Panc1 (cell line): ENCODE measurements around the gene ACACA. TPM values are rescaled to one million over a fixed set of nuclear protein-coding genes. Genes with fewer than 3 reads are reported as not detected.

ENCODE experiments used
- ATAC-seq: fragments of 200-7000 bp; cut with Tn5 transposase; 2 replicates; pipeline ENCODE4 v1.9.1; 2020; ENCODE audit warnings: mild to moderate bottlenecking, moderate library complexity
- BruUV-seq: library from RNA; stranded (reverse); fragments of 400-500 nt; replicated peaks from 2 replicates; lab custom pipeline; 2021; lab: Mats Ljungman, UMichigan
- CTCF ChIA-PET: fragments of 300-600 bp; sonication (Branson Sonifier 250); formaldehyde crosslinking; loops from one replicate; lab custom pipeline; 2022; ENCODE audit warnings: antibody characterized with exemption; lab: Charles Lee
- POLR2A ChIA-PET: fragments of 300-600 bp; sonication (Branson Sonifier 250); formaldehyde crosslinking; loops from one replicate; lab custom pipeline; 2022; ENCODE audit warnings: antibody characterized with exemption; lab: Charles Lee
- DNase-seq: peaks from one replicate; pipeline ENCODE4 v3.0.0-alpha.2; 2010; ENCODE audit warnings: low read depth, low spot score
- H3K27ac ChIP-seq: 2 replicates; pipeline ENCODE4 v1.5.1; 2011; ENCODE audit warnings: mild to moderate bottlenecking, low read length, inconsistent platforms
- H3K27me3 ChIP-seq: fragments of 200-500 bp; sonication (Bioruptor generic); 2 replicates; pipeline ENCODE4 v1.6.0; 2014; ENCODE audit warnings: low read length, inconsistent platforms; ENCODE audit not compliant: control insufficient read depth, insufficient read depth
- H3K36me3 ChIP-seq: fragments of 200-500 bp; sonication (Bioruptor generic); 2 replicates; pipeline ENCODE4 v1.5.1; 2014; ENCODE audit warnings: inconsistent platforms, mild to moderate bottlenecking, low read length, moderate library complexity; ENCODE audit not compliant: control insufficient read depth, insufficient read depth
- H3K4me1 ChIP-seq: 2 replicates; pipeline ENCODE4 v1.5.1; 2011; ENCODE audit warnings: inconsistent platforms, mild to moderate bottlenecking, low read length, moderate library complexity; ENCODE audit not compliant: control insufficient read depth, insufficient read depth
- H3K4me3 ChIP-seq, 2 experiments: 2 replicates each; pipeline ENCODE4 v1.5.1; 2011 to 2012; ENCODE audit warnings: low read depth in 2 of 2, low read length in 2 of 2, mild to moderate bottlenecking in 2 of 2, inconsistent platforms in 1 of 2, moderate library complexity in 1 of 2
- H3K9me3 ChIP-seq: fragments of 200-500 bp; sonication (Bioruptor generic); 2 replicates; pipeline ENCODE4 v1.5.1; 2014; ENCODE audit warnings: low read depth, mild to moderate bottlenecking, inconsistent platforms, low read length, moderate library complexity; ENCODE audit not compliant: control insufficient read depth, insufficient read depth
- POLR2AphosphoS5 ChIP-seq: IDR thresholded peaks from 2 replicates; pipeline ENCODE4 v1.6.1; 2012; ENCODE audit warnings: mild to moderate bottlenecking, low read depth, low read length, moderate library complexity
- SIN3A ChIP-seq: IDR thresholded peaks from 2 replicates; pipeline ENCODE4 v1.6.1; 2012; ENCODE audit warnings: low read depth, mild to moderate bottlenecking, low read length, moderate library complexity, borderline replicate concordance; ENCODE audit not compliant: insufficient read depth
- TCF7L2 ChIP-seq: IDR thresholded peaks from 2 replicates; pipeline ENCODE4 v1.6.1; 2011; ENCODE audit warnings: mild to moderate bottlenecking, low read depth, low read length, inconsistent platforms
- in situ Hi-C: cut with HindIII; loops from 2 replicates; pipeline ENCODE4 v1.10.0; 2016; ENCODE audit warnings: low sequenced_read_pairs, low pct_unique_long_range_greater_than_20kb
- intact Hi-C: fragments of 100-400 bp; cut with micrococcal nuclease; formaldehyde crosslinking; loops from one replicate; pipeline ENCODE4 v1.10.0; 2022; ENCODE audit not compliant: unreplicated experiment
- total RNA-seq: library from RNA; stranded (reverse); gene quantifications from one replicate; pipeline ENCODE4 v1.2.1, GENCODE V29; 2021; ENCODE audit not compliant: unreplicated experiment
- TF ChIP-seq, protein P1 (sequence below): fragments of 450-650 bp; IDR thresholded peaks from 2 replicates; pipeline ENCODE4 v1.5.1; 2017; ENCODE audit warnings: mild to moderate bottlenecking
- TF ChIP-seq, protein P2 (sequence below), 2 experiments: IDR thresholded peaks; 2 replicates each; pipeline ENCODE4 v1.6.1; 2011 to 2012; ENCODE audit warnings: low read depth in 2 of 2, control low read depth in 1 of 2, low read length in 1 of 2, mild to moderate bottlenecking in 1 of 2, moderate library complexity in 1 of 2; ENCODE audit not compliant: insufficient read depth in 1 of 2

ACACA gene
- total RNA-seq, 1 experiment from 2014 or later, result 131 TPM

DNA sequence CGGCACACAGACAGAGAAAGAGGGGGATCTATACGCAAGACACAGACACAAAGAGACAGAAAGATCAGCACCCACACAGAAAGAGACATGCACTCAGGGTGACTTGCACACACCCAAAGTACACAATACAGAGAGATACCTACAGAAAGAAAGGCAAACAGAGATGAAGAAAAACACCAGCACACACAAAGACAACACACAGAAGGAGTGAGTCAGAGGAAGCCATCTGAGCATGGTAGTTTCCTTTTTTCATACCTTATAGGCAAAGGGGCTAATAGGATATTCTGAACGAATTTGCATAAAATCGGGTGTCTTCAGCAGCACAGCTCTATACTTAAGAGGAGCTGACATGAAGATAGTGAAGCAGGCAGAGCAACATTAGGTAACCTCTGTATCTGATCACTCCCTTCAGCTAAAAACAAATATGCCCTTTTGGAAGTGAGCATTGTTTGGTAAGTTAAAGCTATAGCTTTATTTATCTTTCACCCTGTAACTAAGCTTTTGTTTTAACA, 259.3 kb downstream of the ACACA start:
- peaks cover 3% of the 10 kb centered on the region for H3K36me3 ChIP-seq
- DNase-seq (no peak), ATAC-seq (no peak)
- H3K27me3 ChIP-seq, result no peaks in the 10 kb centered on the region
- in situ Hi-C loops (no loop called here), intact Hi-C loops (no loop called here)
- BruUV-seq, result no TSS peak
- TF ChIP-seq TCF7L2, result no peak
- TF ChIP-seq POLR2AphosphoS5, result no peak
- TF ChIP-seq, protein P1, sequence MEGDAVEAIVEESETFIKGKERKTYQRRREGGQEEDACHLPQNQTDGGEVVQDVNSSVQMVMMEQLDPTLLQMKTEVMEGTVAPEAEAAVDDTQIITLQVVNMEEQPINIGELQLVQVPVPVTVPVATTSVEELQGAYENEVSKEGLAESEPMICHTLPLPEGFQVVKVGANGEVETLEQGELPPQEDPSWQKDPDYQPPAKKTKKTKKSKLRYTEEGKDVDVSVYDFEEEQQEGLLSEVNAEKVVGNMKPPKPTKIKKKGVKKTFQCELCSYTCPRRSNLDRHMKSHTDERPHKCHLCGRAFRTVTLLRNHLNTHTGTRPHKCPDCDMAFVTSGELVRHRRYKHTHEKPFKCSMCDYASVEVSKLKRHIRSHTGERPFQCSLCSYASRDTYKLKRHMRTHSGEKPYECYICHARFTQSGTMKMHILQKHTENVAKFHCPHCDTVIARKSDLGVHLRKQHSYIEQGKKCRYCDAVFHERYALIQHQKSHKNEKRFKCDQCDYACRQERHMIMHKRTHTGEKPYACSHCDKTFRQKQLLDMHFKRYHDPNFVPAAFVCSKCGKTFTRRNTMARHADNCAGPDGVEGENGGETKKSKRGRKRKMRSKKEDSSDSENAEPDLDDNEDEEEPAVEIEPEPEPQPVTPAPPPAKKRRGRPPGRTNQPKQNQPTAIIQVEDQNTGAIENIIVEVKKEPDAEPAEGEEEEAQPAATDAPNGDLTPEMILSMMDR, result no peak
- no peak for TF ChIP-seq SIN3A
- TF ChIP-seq, protein P2, sequence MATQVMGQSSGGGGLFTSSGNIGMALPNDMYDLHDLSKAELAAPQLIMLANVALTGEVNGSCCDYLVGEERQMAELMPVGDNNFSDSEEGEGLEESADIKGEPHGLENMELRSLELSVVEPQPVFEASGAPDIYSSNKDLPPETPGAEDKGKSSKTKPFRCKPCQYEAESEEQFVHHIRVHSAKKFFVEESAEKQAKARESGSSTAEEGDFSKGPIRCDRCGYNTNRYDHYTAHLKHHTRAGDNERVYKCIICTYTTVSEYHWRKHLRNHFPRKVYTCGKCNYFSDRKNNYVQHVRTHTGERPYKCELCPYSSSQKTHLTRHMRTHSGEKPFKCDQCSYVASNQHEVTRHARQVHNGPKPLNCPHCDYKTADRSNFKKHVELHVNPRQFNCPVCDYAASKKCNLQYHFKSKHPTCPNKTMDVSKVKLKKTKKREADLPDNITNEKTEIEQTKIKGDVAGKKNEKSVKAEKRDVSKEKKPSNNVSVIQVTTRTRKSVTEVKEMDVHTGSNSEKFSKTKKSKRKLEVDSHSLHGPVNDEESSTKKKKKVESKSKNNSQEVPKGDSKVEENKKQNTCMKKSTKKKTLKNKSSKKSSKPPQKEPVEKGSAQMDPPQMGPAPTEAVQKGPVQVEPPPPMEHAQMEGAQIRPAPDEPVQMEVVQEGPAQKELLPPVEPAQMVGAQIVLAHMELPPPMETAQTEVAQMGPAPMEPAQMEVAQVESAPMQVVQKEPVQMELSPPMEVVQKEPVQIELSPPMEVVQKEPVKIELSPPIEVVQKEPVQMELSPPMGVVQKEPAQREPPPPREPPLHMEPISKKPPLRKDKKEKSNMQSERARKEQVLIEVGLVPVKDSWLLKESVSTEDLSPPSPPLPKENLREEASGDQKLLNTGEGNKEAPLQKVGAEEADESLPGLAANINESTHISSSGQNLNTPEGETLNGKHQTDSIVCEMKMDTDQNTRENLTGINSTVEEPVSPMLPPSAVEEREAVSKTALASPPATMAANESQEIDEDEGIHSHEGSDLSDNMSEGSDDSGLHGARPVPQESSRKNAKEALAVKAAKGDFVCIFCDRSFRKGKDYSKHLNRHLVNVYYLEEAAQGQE (IDR thresholded peaks at IDR 0.05; ENCODE audit: insufficient read depth in 1 of 2, low read depth in 2 of 2, low read length in 1 of 2), result no peak
- no peak overlapping the region for H3K27ac ChIP-seq
- ChIA-PET CTCF (no interaction called here), POLR2A (no interaction called here)
- no peaks in the 10 kb centered on the region for H3K4me1 ChIP-seq
- H3K9me3 ChIP-seq, result no peaks in the 10 kb centered on the region
- H3K4me3 ChIP-seq, result no peak overlapping the region

DNA sequence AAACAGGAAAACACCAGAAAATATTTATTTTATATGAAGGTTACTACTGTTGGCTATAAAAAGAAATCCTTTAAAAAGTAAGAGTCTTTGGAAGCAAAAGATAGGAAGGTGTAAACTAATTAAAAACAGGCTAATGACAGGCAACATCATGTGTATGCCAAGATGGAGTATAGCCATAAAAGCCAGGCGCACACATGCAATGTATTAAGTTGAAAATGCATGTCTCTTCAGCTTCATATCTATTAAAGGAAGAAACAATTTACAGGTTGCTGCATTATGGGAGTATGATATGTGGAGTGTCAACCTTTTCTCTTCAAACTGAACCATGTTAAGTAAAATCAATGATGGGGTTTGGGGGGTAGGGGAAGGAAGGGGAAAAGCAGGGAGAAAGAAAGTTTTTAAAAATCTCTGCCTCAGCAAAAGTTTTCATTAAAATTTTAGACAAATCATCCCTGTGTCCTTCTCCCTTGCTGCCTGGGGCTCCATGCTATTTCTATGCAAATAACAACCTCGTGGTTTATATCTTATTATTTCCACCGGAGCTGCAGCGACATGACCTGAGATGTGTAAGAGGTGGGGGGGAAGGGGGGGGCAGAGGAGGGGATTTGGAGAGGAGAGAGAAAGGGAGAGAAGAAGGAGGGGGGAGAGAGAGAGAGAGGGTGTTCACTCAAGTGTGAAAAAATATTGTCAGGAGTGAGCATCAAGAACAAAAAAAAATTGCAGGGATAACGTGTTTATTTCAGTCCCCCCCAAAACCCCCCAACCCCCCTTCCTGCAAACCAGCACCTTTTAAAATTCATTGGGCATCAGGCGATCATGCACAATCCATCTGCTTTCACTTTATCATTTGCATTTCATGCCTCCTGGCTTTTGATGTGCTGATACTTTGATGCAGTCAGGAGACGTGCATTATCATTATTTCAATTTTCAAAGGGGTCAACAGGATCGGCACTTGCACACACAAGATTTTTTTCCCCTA, 260.3 kb downstream of the ACACA start:
- H3K4me1 ChIP-seq, result no peaks in the 10 kb centered on the region
- no peaks in the 10 kb centered on the region for H3K27me3 ChIP-seq
- POLR2A ChIA-PET, result no interaction called here
- H3K36me3 ChIP-seq, result peaks cover 3% of the 10 kb centered on the region
- TF ChIP-seq POLR2AphosphoS5, result no peak
- TF ChIP-seq, protein P2 (IDR thresholded peaks at IDR 0.05; ENCODE audit: insufficient read depth in 1 of 2, low read depth in 2 of 2, low read length in 1 of 2), result no peak
- TF ChIP-seq SIN3A, result no peak
- TF ChIP-seq, protein P1, result no peak
- TF ChIP-seq TCF7L2, result no peak
- H3K9me3 ChIP-seq, result no peaks in the 10 kb centered on the region
- ATAC-seq (no peak), DNase-seq (no peak)
- no TSS peak for BruUV-seq
- no peak overlapping the region for H3K4me3 ChIP-seq
- in situ Hi-C loops (no loop called here), intact Hi-C loops (no loop called here)
- H3K27ac ChIP-seq, result no peak overlapping the region
- CTCF ChIA-PET, result no interaction called here
